ENCODE data around the gene HDAC3.
"Not testable (repeated sequence)": the region's sequence is repeated elsewhere in the genome, so short reads cannot be mapped to it uniquely, and the experiment has no call there.

HDAC3 gene

GRCh38 chr5:141636106-141636412, 590 bp downstream of the HDAC3 start:
- H3K4me3 ChIP-seq (ENCODE audit: low read depth, low read length) = peak overlapping the region; percentile 91

- peak overlapping the region; percentile 91 for H3K4me3 ChIP-seq (ENCODE audit: low read depth, low read length)
Measured at GRCh38 chr5:141635646-141636045, 1.0 kb downstream of the HDAC3 start.

DNA sequence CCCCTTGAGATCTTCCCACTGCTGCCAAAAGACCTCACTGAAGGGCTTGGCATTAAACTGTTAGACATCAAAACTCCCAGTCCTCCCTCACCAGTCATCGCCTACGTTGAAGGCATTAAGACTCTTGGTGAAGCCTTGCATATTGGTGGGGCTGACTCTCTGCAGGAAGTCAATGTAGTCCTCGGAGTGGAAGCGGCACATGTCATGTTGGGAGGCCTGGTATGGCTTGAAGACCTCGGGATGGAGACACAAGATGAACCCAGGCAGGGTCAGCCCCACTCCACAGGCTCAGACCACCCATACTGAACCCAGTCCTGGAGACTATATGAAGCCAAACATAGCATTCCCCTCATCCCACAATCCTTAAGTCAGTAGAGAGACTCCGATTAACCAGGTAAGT, 1.9 kb downstream of the HDAC3 start:
- H3K4me3 ChIP-seq (ENCODE audit: low read depth, low read length) = no peak overlapping the region

GRCh38 chr5:141633871-141634561, 2.6 kb downstream of the HDAC3 start:
- H3K4me3 ChIP-seq (ENCODE audit: low read depth, low read length) = no peak overlapping the region

- no peak overlapping the region for H3K4me3 ChIP-seq (ENCODE audit: low read depth, low read length)
Measured at GRCh38 chr5:141632650-141633049, 4.0 kb downstream of the HDAC3 start.

DNA sequence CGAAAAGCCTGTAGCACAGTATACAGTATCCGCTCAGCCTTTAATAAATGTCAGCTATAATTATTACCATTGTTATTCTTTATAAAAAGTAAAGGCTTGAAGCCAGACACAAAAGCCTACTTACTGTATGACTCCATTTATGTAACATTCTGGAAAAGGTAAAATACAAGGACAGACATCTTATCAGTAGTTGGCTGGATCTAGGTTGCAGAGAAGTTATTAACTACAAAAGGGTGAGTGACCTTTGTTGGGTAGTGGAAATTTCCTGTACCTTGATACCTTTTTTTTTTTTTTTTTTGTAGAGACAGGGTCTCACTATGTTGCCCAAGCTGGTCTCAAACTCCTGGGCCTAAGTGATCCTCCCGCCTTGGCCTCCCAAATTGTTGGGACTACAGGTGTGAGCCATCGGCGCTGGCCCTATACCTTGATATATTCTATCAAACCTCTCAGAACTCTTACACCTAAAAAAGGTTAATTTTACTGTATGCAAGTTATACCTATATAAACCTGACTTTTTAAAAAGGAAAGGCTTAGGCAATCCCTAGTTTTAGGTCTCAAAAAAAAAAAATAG, 6.0 kb downstream of the HDAC3 start:
- no peak overlapping the region for H3K4me3 ChIP-seq (ENCODE audit: low read depth, low read length)

DNA sequence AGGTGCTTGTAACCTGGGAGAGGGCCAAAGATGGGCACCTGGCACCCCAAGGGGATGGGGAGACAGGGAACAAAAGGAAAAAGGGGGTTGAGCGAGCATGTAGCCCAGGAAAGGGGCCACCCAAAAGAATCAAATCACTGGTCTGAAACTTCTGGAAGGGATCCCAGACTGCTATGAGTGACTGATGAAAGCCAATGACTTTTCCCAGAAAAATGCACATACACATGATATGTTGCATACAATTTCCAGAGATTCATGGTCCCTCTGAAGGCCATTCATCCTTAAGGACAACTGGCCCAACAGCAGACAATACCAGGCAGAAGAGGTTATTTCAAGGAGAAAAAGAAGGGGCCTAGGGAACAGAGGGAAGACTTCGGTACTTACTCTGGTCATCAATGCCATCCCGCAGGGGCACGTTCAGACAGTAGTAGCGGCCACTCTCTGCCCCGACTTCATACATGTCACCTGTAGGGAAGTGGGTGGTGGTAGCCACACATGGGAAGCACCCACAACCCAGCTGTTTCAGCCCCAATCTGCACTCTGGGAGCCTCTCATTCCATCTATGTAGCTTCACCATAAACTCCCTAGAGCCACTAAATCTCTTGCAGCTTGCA, 8.4 kb downstream of the HDAC3 start:
- H3K4me3 ChIP-seq (ENCODE audit: low read depth, low read length) = no peak overlapping the region

DNA sequence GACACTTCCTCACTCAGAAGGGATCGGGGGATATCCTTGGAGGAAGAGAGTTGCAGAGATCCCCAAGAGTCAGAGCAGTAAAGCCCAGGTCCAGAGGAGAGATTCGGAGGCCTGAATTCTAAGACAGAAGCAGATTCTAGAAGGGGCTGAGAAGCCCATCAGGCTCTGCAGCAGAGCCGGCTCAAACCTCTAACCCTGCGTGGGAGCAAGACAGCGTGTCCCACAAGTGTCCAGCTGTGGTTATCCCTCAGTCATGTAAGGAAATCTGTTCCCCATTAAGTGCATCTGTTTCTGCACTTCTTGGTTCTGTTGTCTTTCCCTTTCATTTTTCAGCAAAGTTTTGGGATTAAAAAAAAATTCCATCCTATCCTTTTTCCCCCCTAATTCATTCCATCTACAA, 13.0 kb downstream of the HDAC3 start:
- H3K4me3 ChIP-seq (ENCODE audit: low read depth, low read length) = no peak overlapping the region

DNA sequence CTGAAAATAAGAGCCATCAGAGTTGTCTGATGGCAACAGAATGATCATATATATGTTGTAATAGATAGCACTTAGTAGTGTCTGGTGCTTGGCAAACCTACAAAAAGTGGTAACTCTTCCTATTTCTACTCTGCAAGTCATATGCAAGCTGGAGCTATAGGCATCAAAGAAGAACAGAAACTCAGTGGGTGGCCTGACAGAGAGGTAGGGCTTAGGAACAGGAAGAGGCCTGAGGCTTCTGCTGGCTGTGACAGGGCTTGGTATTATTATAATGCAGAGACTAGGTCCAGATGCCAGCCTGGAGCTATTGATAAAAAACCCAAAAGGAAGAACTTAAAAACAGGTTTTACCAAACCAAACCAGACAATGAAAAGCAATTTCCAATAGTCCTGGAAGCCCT, 13.5 kb downstream of the HDAC3 start:
- no peak overlapping the region for H3K4me3 ChIP-seq (ENCODE audit: low read depth, low read length)

DNA sequence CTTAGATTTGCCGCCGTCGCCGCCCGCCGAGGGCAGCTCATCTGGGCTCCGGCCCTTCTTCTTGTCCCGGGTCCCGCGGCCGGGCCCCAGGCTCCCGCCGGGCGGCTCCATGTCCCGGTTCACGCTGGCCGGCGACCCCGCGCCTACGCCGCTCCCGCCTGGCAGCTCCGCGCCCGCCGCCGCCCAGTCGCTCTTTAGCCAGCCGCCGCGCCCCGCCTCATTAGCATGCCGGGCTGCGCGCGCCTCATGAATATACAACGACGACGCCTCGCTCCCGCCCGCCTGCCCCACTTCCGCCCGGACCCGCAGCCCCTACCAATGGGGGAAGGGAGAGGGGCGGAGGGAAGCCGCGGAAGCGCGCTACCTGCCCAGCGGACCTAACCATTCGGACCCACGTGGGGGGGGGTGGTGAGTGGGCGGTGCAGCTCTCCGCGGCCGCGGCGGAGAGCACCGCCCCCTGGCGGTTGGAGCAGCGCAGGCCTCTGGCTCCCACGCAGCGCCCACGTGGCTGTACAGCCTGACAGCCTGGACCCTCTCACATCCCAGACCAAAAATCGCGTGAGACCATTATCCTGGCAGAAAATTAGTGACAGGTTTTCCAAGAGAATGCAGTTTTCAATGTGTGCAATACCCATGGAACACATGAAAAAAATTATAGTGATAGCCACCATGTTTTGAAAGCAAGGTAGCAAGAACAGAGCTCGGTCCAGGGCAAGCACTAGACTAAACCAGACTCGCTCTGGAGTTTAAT, 17.7 kb downstream of the HDAC3 start, which contains the start of gene DIAPH1:
TSS of gene DIAPH1 (minus strand) at position 197 of the 751 bp plus-strand sequence. CDS start at position 111, 86 bp downstream.
- peak within 1 kb of the TSS; percentile 73 for H3K4me3 ChIP-seq (ENCODE audit: low read depth, low read length)

- H3K4me3 ChIP-seq (ENCODE audit: low read depth, low read length) = peak overlapping the region; percentile 73
Measured at GRCh38 chr5:141618030-141618803, 18.4 kb downstream of the HDAC3 start.

DNA sequence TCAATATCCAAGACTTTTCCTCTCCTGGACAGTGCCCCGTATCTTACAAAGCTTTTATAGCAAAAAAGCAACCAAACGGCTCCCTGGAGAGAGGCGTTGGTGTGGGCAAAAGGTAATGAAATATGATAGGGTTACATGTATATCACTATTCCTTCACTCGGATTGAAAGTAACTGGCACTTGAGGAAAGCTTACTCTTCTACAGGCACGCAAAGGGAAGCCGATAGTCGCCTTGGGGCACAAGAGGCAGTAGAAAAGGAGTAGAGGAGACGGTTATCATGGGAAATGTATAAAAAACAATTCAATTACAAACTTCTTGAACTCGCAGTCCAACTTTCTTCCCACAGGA, 19.0 kb downstream of the HDAC3 start:
- peak overlapping the region; percentile 73 for H3K4me3 ChIP-seq (ENCODE audit: low read depth, low read length)

DNA sequence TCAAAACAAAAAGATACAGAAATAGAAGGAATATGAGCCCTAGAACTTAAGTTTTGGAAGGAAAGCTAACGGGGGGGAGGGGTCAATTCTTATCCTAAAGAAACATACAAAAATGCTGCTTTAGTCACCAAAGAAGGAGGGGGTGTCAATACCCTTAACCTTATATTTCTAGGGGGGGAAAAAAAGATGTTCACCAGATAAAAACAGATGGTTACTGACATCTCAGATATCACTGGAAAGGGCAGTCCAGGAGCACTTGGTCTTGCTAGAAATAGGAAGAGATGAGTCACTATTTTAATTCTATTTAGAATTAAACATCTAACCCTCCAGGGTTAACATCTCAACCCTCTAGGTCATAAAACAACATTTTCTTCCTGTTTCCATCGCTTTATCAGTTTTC, 19.5 kb downstream of the HDAC3 start:
- H3K4me3 ChIP-seq (ENCODE audit: low read depth, low read length) = no peak overlapping the region

- peak overlapping the region; percentile 2 for H3K4me3 ChIP-seq (ENCODE audit: low read depth, low read length)
Measured at GRCh38 chr5:141615991-141616720, 20.5 kb downstream of the HDAC3 start.

GRCh38 chr5:141613344-141613743, 23.3 kb downstream of the HDAC3 start:
- H3K4me3 ChIP-seq (ENCODE audit: low read depth, low read length) = no peak overlapping the region

DNA sequence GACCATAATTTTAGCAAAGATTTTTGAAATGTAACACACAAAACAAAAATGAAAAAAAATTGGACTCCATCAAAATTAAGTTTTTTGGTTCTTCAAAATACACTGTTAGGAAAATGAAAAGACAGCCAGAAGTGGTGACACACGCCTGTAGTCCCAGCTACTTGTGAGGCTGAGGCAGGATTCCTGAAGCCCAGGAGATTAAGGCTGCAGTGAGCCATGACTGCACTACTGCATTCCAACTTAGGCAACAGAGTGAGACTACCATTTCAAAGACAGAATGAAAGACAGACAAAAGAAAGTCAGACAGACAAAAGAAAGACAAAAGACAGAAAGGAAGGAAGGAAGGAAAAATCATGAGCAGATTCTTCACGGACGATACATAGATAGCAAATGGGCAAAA, 25.4 kb downstream of the HDAC3 start:
- H3K4me3 ChIP-seq (ENCODE audit: low read depth, low read length) = no peak overlapping the region

DNA sequence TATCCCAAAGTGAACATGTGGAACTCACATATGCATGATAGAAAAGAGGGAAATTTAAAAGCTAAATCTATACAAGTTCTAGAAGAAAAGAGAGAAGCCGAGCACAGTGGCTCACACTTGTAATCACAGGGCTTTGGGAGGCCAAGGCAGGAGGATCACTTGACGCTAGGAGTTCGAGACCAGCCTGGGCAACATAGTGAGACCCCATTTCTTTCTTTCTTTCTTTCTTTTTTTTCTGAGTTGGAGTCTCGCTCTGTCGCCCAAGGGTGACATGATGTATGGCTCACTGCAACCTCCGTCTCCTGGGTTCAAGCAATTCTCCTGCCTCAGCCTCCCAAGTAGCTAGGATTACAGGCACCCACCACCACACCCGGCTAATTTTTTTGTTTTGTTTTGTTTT, 26.7 kb downstream of the HDAC3 start:
- not testable (repeated sequence) for H3K4me3 ChIP-seq (ENCODE audit: low read depth, low read length)

DNA sequence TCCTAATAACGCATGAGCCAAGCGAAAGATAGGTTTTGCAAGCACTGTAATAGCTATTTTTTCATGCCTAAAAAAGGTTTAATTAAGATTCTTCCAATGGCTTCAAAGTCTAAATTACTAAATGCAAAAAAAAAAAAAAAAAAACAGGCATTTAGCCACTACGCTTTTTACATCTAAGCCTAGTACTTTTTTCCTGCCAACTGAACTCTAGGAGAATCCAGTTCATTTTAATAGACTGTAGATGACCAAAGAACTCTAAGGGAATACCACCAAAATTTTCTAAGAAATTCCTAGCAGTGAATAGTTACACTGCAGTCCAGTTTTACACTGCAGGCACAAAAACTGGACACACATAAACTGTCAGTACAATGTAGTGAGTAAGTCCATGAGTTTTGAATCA, 27.6 kb downstream of the HDAC3 start:
- H3K4me3 ChIP-seq (ENCODE audit: low read depth, low read length) = no peak overlapping the region

DNA sequence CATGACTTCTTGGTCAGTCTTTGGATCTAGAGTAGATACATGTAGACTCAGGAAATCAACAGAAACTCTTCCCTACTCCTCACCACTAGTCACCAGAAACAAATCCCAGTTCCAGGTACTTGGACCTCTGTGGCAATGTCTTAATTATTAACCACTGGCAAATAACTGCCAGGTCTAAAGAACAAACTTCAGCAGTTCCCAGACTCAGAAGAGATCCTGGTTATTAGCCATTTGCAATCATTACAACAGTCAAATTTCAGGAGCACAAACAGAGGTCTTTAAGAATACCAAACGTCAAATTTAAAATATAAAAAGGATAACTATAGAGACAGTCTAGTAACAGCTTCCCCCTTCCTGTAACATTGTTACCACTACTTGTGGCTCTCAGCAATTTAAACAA, 28.1 kb downstream of the HDAC3 start:
- H3K4me3 ChIP-seq (ENCODE audit: low read depth, low read length) = no peak overlapping the region

DNA sequence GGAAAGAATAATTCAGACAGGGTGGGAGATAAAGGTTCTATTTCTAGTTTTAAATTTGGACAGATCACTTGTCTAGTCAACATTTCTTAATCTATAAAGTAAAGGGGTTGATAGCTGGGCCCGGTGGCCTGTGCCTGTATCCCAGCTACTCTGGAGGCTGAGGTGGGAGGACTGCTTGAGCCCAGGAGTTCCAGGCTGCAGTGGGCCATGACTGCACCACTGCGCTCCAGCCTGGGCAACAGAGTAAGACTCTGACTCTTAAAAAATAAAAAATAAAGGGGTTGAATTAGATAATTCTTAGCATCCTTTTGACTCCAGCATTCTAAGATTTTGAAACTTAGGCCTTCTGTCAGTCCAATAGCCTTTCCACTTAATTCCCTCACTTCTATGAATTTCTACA, 28.6 kb downstream of the HDAC3 start:
- no peak overlapping the region for H3K4me3 ChIP-seq (ENCODE audit: low read depth, low read length)
